ENCODE results near the gene FAM3C. TPM values are rescaled to one million over a fixed set of nuclear protein-coding genes. Genes with fewer than 3 reads are reported as not detected.

FAM3C gene
- total and polyA plus RNA-seq, 2 of the 4 experiments (the other 2 are of a cell fraction), result 11.5 to 45.8 TPM

- DNase-seq, result no peak
Measured at GRCh38 chr7:121411597-121411979, 15.5 kb upstream of the FAM3C start.

More at GRCh38 chr7:121411597-121411979, 15.5 kb upstream of the FAM3C start:
- H3K4me1 ChIP-seq (ENCODE audit: control insufficient read depth, insufficient read depth, low read length), result no peaks in the 10 kb centered on the region
- H2BK120ac ChIP-seq (ENCODE audit: low read depth, low read length), result no peak overlapping the region
- H3K18ac ChIP-seq (ENCODE audit: low read depth, low read length), result no peak overlapping the region
- ChIA-PET POLR2A (ENCODE audit: unreplicated experiment) (no interaction called here), CTCF (interaction anchor here (2.2 kb wide), 1 partner anchor 16 kb away, joined by 8 read pairs; the partner anchor contains the start of gene FAM3C)
- no peak overlapping the region for H2AK5ac ChIP-seq (ENCODE audit: low read depth, low read length)
- no peak for ATAC-seq (ENCODE audit: low read depth)
- no peaks in the 10 kb centered on the region for H3K79me1 ChIP-seq (ENCODE audit: low read depth in 1 of 2, low read length in 2 of 2)
- no peak overlapping the region for H3K4me3 ChIP-seq (ENCODE audit: insufficient read depth, low read depth, low read length)
- H2AK9ac ChIP-seq (replicated peaks; ENCODE audit: low read depth, low read length, poor library complexity), result no peak overlapping the region
- no peaks in the 10 kb centered on the region for H3K36me3 ChIP-seq (ENCODE audit: control insufficient read depth, insufficient read depth, low read length)
- no peak overlapping the region for H3K23ac ChIP-seq (ENCODE audit: low read depth, low read length)
- H2AFZ ChIP-seq (replicated peaks; ENCODE audit: low read length, poor library complexity), result no peak overlapping the region
- H4K8ac ChIP-seq (ENCODE audit: low read depth in 2 of 2, low read length in 2 of 2), result no peak overlapping the region
- no peak overlapping the region for H2BK5ac ChIP-seq (ENCODE audit: low read depth, low read length, poor library complexity, severe bottlenecking)
- dilution Hi-C loops (cut with HindIII; ENCODE audit: low sequenced_read_pairs, unreplicated experiment) (no loop called here), in situ Hi-C loops (cut with MboI; ENCODE audit: low sequenced_read_pairs) (no loop called here), intact Hi-C loops (cut with micrococcal nuclease) (no loop called here)
- no peak overlapping the region for H2BK15ac ChIP-seq (ENCODE audit: low read depth, low read length)
- H3K27ac ChIP-seq (ENCODE audit: insufficient read depth, low read length), result no peak overlapping the region
- TF ChIP-seq CEBPB (IDR thresholded peaks at IDR 0.05; ENCODE audit: low read depth, low read length), result no peak
- no peak for TF ChIP-seq CTCF (conservative IDR thresholded peaks at IDR 0.05; ENCODE audit: low read depth, low read length)
- no peak for TF ChIP-seq ELK1 (IDR thresholded peaks at IDR 0.05; ENCODE audit: borderline replicate concordance, low read depth, low read length)
- no peak for TF ChIP-seq POLR2A (IDR thresholded peaks at IDR 0.05; ENCODE audit: low read depth, low read length)
- TF ChIP-seq FOS (IDR thresholded peaks at IDR 0.05; ENCODE audit: low read depth, low read length), result no peak
- no peak for TF ChIP-seq MXI1 (IDR thresholded peaks at IDR 0.05; ENCODE audit: borderline replicate concordance, low read depth, low read length)
- TF ChIP-seq USF2 (IDR thresholded peaks at IDR 0.05; ENCODE audit: low read depth, low read length), result no peak
- TF ChIP-seq NFE2L2 (IDR thresholded peaks at IDR 0.05; ENCODE audit: low read depth, low read length), result no peak
- no peak for TF ChIP-seq RAD21 (IDR thresholded peaks at IDR 0.05; ENCODE audit: low read length)
- TF ChIP-seq BHLHE40 (IDR thresholded peaks at IDR 0.05; ENCODE audit: low read depth, low read length), result no peak
- no peak for TF ChIP-seq MAZ (IDR thresholded peaks at IDR 0.05; ENCODE audit: borderline replicate concordance, low read depth, low read length)
- TF ChIP-seq CHD1 (IDR thresholded peaks at IDR 0.05; ENCODE audit: low read depth, low read length), result no peak
- WGBS, 2 experiments (ENCODE audit: extremely low coverage in 2 of 2, insufficient read length in 1 of 2), result no CpG with 5 or more reads among the region's 3 CpGs
- H3K14ac ChIP-seq (replicated peaks; ENCODE audit: low read depth, low read length), result no peak overlapping the region
- H3K27me3 ChIP-seq (ENCODE audit: control insufficient read depth, insufficient read depth, low read length), result peaks cover 12% of the 10 kb centered on the region
- H3K56ac ChIP-seq (ENCODE audit: extremely low read depth, insufficient read depth, low read length), result no peak overlapping the region
- BruUV-seq (replicated peaks), result no TSS peak
- no peaks in the 10 kb centered on the region for H3K9me1 ChIP-seq (ENCODE audit: insufficient read depth, low read length)
- no peak overlapping the region for H3K9ac ChIP-seq (ENCODE audit: low read depth, low read length)
- no peak overlapping the region for H2BK20ac ChIP-seq (ENCODE audit: low read depth, low read length)
- H3K4me2 ChIP-seq (ENCODE audit: low read depth, low read length), result no peak overlapping the region
- no peak overlapping the region for H4K5ac ChIP-seq (ENCODE audit: low read depth, low read length)
- no peak overlapping the region for H3K4ac ChIP-seq (ENCODE audit: low read depth, low read length)
- no peak overlapping the region for H4K91ac ChIP-seq (ENCODE audit: insufficient read depth, low read depth, low read length)
- no peaks in the 10 kb centered on the region for H3K9me3 ChIP-seq (ENCODE audit: control insufficient read depth, insufficient read depth, low read length)
- H4K20me1 ChIP-seq (ENCODE audit: insufficient read depth, low read length), result no peaks in the 10 kb centered on the region

All from IMR-90 (cell line).